ENCODE measurements around the gene NUP50.

The NUP50 gene

DNA sequence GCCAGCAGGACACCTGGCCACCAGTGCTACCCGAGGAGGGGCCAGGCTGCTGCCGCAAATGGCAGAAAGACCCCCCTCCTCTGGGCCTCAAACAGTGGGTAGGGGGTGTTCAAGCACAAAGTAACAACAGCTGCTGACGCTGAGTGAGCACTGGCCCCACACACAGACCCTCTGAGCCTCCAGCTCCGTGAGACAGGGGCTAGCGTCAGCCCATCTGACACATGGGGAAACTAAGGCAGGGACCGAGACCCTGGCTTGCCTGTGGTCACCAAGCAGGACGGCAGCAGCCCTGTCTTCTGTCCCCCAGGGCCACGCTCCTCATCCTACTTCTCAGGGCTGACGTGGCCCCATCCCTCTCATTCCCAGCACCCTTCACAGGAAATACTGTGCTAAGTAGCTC is 36.5 kb downstream of the NUP50 start:
- Histone ChIP-seq H3K36me3 (ENCODE audit: low read depth) (peaks cover 40% of the 10 kb centered on the region), H3K27me3 (ENCODE audit: insufficient read depth, poor library complexity, severe bottlenecking) (no peaks in the 10 kb centered on the region), H3K4me3 (ENCODE audit: severe bottlenecking) (no peak overlapping the region), H3K27ac (ENCODE audit: poor library complexity, severe bottlenecking) (no peak overlapping the region), H3K4me1 (ENCODE audit: insufficient read depth, poor library complexity, severe bottlenecking) (no peaks in the 10 kb centered on the region), H3K9me3 (ENCODE audit: severe bottlenecking) (no peaks in the 10 kb centered on the region)
- TF ChIP-seq CTCF (IDR thresholded peaks at IDR 0.05; ENCODE audit: poor library complexity, severe bottlenecking), result no peak
- ATAC-seq (ENCODE audit: low read depth), result no peak
- no peak for DNase-seq (ENCODE audit: low spot score)

DNA sequence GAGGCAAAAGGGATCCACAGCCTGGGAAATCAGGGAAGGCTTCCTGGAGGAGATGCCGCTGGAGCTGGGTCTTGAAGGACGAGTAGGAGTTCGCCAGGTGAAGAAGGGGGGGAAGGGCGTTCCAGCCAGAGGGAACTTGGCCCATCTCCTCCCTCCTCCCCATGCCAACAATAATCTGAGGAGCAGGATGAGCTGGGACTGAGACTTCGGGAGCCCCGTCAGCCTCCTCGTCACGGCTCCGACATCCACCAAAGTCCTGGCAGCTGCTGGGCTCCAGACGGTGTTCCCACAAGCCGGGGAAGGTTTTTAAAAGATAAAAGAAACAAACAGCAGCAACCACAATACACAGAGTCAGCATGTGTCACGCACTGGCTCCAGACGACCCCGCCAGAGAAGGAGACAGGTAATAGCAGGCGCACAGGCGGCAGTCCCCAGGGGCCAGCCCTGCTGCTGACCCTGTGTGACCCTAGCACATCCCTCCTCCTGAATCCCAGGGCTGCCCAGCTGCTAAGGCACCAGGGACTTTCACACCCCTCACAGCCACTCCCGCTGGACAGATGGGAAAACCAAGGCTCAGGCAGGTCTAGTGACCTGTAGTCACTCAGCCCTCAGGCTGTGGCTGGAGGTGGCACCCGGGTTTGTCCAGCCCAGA is 37.3 kb downstream of the NUP50 start:
- H3K9me3 ChIP-seq (ENCODE audit: severe bottlenecking), result no peaks in the 10 kb centered on the region
- TF ChIP-seq CTCF (IDR thresholded peaks at IDR 0.05; ENCODE audit: poor library complexity, severe bottlenecking), result no peak
- peaks cover 37% of the 10 kb centered on the region for H3K36me3 ChIP-seq (ENCODE audit: low read depth)
- H3K27me3 ChIP-seq (ENCODE audit: insufficient read depth, poor library complexity, severe bottlenecking), result no peaks in the 10 kb centered on the region
- no peak overlapping the region for H3K27ac ChIP-seq (ENCODE audit: poor library complexity, severe bottlenecking)
- ATAC-seq (ENCODE audit: low read depth) (no peak), DNase-seq (ENCODE audit: low spot score) (no peak)
- no peak overlapping the region for H3K4me3 ChIP-seq (ENCODE audit: severe bottlenecking)
- H3K4me1 ChIP-seq (ENCODE audit: insufficient read depth, poor library complexity, severe bottlenecking), result no peaks in the 10 kb centered on the region

DNA sequence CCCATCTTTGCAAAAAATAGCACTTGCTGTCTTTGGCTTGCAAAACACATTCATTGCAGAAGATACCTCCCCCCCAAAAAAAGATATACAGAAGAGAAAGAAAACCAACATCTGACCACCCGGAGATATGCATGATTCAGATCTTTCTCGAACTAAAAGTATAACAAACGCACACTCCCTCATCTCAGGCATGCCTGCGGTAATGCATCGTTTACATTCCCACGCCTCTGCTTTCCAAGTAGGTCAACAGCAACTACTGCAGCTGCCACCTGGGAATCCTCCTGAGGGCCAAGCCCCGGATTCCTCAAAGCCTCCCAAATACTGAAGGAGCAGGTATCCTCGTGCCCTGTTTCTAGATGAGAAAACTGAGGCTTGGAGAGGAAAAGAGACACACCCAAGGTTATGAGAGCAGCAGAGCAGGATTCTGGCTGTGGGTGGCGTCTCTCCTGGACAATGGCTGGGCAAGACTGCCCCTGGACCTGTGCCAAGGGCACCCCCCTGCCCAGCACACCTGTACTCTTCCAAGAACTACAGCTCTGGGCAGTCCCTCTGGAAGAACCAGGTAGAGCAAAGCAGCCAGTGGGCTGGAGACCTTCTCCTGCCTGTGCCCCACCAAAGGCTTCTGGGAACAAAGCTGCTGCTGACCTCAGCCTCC is 38.1 kb downstream of the NUP50 start:
- Histone ChIP-seq H3K27me3 (ENCODE audit: insufficient read depth, poor library complexity, severe bottlenecking) (no peaks in the 10 kb centered on the region), H3K4me3 (ENCODE audit: severe bottlenecking) (no peak overlapping the region), H3K27ac (ENCODE audit: poor library complexity, severe bottlenecking) (no peak overlapping the region), H3K4me1 (ENCODE audit: insufficient read depth, poor library complexity, severe bottlenecking) (no peaks in the 10 kb centered on the region), H3K36me3 (ENCODE audit: low read depth) (peaks cover 30% of the 10 kb centered on the region), H3K9me3 (ENCODE audit: severe bottlenecking) (no peaks in the 10 kb centered on the region)
- no peak for TF ChIP-seq CTCF (IDR thresholded peaks at IDR 0.05; ENCODE audit: poor library complexity, severe bottlenecking)
- peak; percentile 38; the same call in 2 of the 3 replicates for ATAC-seq (ENCODE audit: low read depth)
- no peak for DNase-seq (ENCODE audit: low spot score)

GRCh38 chr22:45202333-45203149 is 38.8 kb downstream of the NUP50 start:
- Histone ChIP-seq H3K4me1 (ENCODE audit: insufficient read depth, poor library complexity, severe bottlenecking) (no peaks in the 10 kb centered on the region), H3K9me3 (ENCODE audit: severe bottlenecking) (no peaks in the 10 kb centered on the region), H3K27me3 (ENCODE audit: insufficient read depth, poor library complexity, severe bottlenecking) (no peaks in the 10 kb centered on the region), H3K27ac (ENCODE audit: poor library complexity, severe bottlenecking) (no peak overlapping the region), H3K36me3 (ENCODE audit: low read depth) (peaks cover 38% of the 10 kb centered on the region), H3K4me3 (ENCODE audit: severe bottlenecking) (no peak overlapping the region)
- ATAC-seq (ENCODE audit: low read depth), result no peak
- DNase-seq (ENCODE audit: low spot score), result no peak
- TF ChIP-seq CTCF (IDR thresholded peaks at IDR 0.05; ENCODE audit: poor library complexity, severe bottlenecking), result no peak
